Measurements from ENCODE around the gene LRP1B. TPM values are rescaled to one million over a fixed set of nuclear protein-coding genes. Genes with fewer than 3 reads are reported as not detected.

LRP1B gene
- total and polyA plus RNA-seq, 2 donors (not counting 1 experiment from before 2014, with no cell fraction given) = under 0.01 to 0.01 TPM

GRCh38 chr2:141492816-141493215 lies 638.0 kb downstream of the LRP1B start:
- no peak for TF ChIP-seq CTCF (conservative IDR thresholded peaks at IDR 0.05 in 1 of 2, IDR thresholded peaks at IDR 0.05 in 1 of 2; ENCODE audit: low read depth in 1 of 2, low read length in 2 of 2)
- no peak for TF ChIP-seq EZH2 (IDR thresholded peaks at IDR 0.05; ENCODE audit: low read length, missing control alignments)

GRCh38 chr2:141490886-141491285 lies 639.9 kb downstream of the LRP1B start:
- TF ChIP-seq CTCF (conservative IDR thresholded peaks at IDR 0.05 in 1 of 2, IDR thresholded peaks at IDR 0.05 in 1 of 2; ENCODE audit: low read depth in 1 of 2, low read length in 2 of 2) (no peak), EZH2 (IDR thresholded peaks at IDR 0.05; ENCODE audit: low read length, missing control alignments) (no peak)
- Histone ChIP-seq H3K4me2 (ENCODE audit: extremely low read depth, insufficient read depth, low read length) (no peak overlapping the region), H3K4me3 (replicated peaks in 1 of 4; ENCODE audit: control extremely low read depth in 1 of 4, insufficient read depth in 1 of 4, low read depth in 3 of 4, low read length in 4 of 4) (no peak overlapping the region)

More at GRCh38 chr2:141492816-141493215, 638.0 kb downstream of the LRP1B start:
- Histone ChIP-seq H3K9me3 (ENCODE audit: control insufficient read depth, insufficient read depth, low read depth, low read length) (no peaks in the 10 kb centered on the region), H3K9ac (ENCODE audit: insufficient read depth, low read length) (no peak overlapping the region), H3K4me1 (ENCODE audit: control insufficient read depth, extremely low read depth, insufficient read depth, low read length) (no peaks in the 10 kb centered on the region), H2AFZ (ENCODE audit: low read length) (no peak overlapping the region), H4K20me1 (ENCODE audit: control insufficient read depth, extremely low read depth, insufficient read depth, low read length) (no peaks in the 10 kb centered on the region), H3K27ac (ENCODE audit: insufficient read depth, low read length) (no peak overlapping the region), H3K27me3 (ENCODE audit: control insufficient read depth, insufficient read depth, low read length) (no peaks in the 10 kb centered on the region), H3K36me3 (ENCODE audit: control insufficient read depth, insufficient read depth, low read length) (no peaks in the 10 kb centered on the region), H3K4me2 (ENCODE audit: extremely low read depth, insufficient read depth, low read length) (no peak overlapping the region), H3K79me2 (ENCODE audit: control insufficient read depth, insufficient read depth, low read length) (no peaks in the 10 kb centered on the region), H3K4me3 (replicated peaks in 1 of 4; ENCODE audit: control extremely low read depth in 1 of 4, insufficient read depth in 1 of 4, low read depth in 3 of 4, low read length in 4 of 4) (no peak overlapping the region)
- no peak for DNase-seq (ENCODE audit: low read depth in 2 of 2)

GRCh38 chr2:141482697-141483096 lies 648.1 kb downstream of the LRP1B start:
- H2AFZ ChIP-seq (ENCODE audit: low read length) = no peak overlapping the region
- no peak overlapping the region for H3K4me2 ChIP-seq (ENCODE audit: extremely low read depth, insufficient read depth, low read length)
- no peaks in the 10 kb centered on the region for H4K20me1 ChIP-seq (ENCODE audit: control insufficient read depth, extremely low read depth, insufficient read depth, low read length)
- no peak overlapping the region for H3K27ac ChIP-seq (ENCODE audit: insufficient read depth, low read length)
- no peaks in the 10 kb centered on the region for H3K36me3 ChIP-seq (ENCODE audit: control insufficient read depth, insufficient read depth, low read length)
- TF ChIP-seq EZH2 (IDR thresholded peaks at IDR 0.05; ENCODE audit: low read length, missing control alignments) (no peak), CTCF (conservative IDR thresholded peaks at IDR 0.05 in 1 of 2, IDR thresholded peaks at IDR 0.05 in 1 of 2; ENCODE audit: low read depth in 1 of 2, low read length in 2 of 2) (no peak)
- no peak for DNase-seq (ENCODE audit: low read depth in 2 of 2)
- no peaks in the 10 kb centered on the region for H3K4me1 ChIP-seq (ENCODE audit: control insufficient read depth, extremely low read depth, insufficient read depth, low read length)
- no peaks in the 10 kb centered on the region for H3K9me3 ChIP-seq (ENCODE audit: control insufficient read depth, insufficient read depth, low read depth, low read length)
- H3K27me3 ChIP-seq (ENCODE audit: control insufficient read depth, insufficient read depth, low read length) = no peaks in the 10 kb centered on the region
- H3K79me2 ChIP-seq (ENCODE audit: control insufficient read depth, insufficient read depth, low read length) = no peaks in the 10 kb centered on the region
- H3K4me3 ChIP-seq (replicated peaks in 1 of 4; ENCODE audit: control extremely low read depth in 1 of 4, insufficient read depth in 1 of 4, low read depth in 3 of 4, low read length in 4 of 4) = no peak overlapping the region
- H3K9ac ChIP-seq (ENCODE audit: insufficient read depth, low read length) = no peak overlapping the region

More at GRCh38 chr2:141490886-141491285, 639.9 kb downstream of the LRP1B start:
- Histone ChIP-seq H3K79me2 (ENCODE audit: control insufficient read depth, insufficient read depth, low read length) (no peaks in the 10 kb centered on the region), H3K4me1 (ENCODE audit: control insufficient read depth, extremely low read depth, insufficient read depth, low read length) (no peaks in the 10 kb centered on the region), H3K9me3 (ENCODE audit: control insufficient read depth, insufficient read depth, low read depth, low read length) (no peaks in the 10 kb centered on the region), H4K20me1 (ENCODE audit: control insufficient read depth, extremely low read depth, insufficient read depth, low read length) (no peaks in the 10 kb centered on the region), H3K27ac (ENCODE audit: insufficient read depth, low read length) (no peak overlapping the region), H2AFZ (ENCODE audit: low read length) (no peak overlapping the region), H3K36me3 (ENCODE audit: control insufficient read depth, insufficient read depth, low read length) (no peaks in the 10 kb centered on the region), H3K27me3 (ENCODE audit: control insufficient read depth, insufficient read depth, low read length) (no peaks in the 10 kb centered on the region), H3K9ac (ENCODE audit: insufficient read depth, low read length) (no peak overlapping the region)
- DNase-seq (ENCODE audit: low read depth in 2 of 2) = no peak

All from fibroblast of lung (primary cell).